ENCODE data around the gene PTPRN2.

GRCh38 chr7:157845203-157845835 is 742.3 kb downstream of the PTPRN2 start:
- no peak for TF ChIP-seq EZH2 (IDR thresholded peaks at IDR 0.05; ENCODE audit: borderline replicate concordance, low read depth, low read length, poor library complexity, severe bottlenecking)
- no peak for TF ChIP-seq CTCF (conservative IDR thresholded peaks at IDR 0.05; ENCODE audit: low read depth, low read length)

All from A673 (cell line).